GM19324 (cell line): ENCODE measurements around the gene NEB.
"Not testable (repeated sequence)": the region's sequence is repeated elsewhere in the genome, so short reads cannot be mapped to it uniquely, and the experiment has no call there.

ENCODE experiments used
- ATAC-seq: cut with Tn5 transposase; IDR thresholded peaks from one replicate; pipeline ENCODE4 v1.9.1; 2021; ENCODE audit warnings: mild to moderate bottlenecking, moderate library complexity; ENCODE audit not compliant: unreplicated experiment, low FRiP score

The NEB gene

DNA sequence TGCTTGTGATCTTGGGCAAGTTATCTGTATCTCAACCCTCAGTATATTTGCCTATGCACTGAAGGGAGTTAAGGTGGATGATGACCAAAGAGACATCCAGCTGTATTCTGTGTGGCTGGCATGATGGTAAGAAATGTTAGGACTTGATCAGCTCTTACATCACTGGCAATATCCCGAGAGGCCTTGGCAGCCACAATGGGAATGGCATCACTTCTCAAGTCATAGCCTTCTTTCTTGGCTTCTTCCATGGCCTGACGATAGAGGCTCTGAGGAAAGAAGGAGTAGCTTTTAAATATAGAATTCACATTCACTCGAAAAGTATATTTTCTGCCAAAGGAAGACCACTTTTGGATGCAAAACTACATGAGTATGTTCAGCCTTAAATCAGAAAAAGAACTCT lies 113.5 kb downstream of the NEB start:
- no peak for ATAC-seq

DNA sequence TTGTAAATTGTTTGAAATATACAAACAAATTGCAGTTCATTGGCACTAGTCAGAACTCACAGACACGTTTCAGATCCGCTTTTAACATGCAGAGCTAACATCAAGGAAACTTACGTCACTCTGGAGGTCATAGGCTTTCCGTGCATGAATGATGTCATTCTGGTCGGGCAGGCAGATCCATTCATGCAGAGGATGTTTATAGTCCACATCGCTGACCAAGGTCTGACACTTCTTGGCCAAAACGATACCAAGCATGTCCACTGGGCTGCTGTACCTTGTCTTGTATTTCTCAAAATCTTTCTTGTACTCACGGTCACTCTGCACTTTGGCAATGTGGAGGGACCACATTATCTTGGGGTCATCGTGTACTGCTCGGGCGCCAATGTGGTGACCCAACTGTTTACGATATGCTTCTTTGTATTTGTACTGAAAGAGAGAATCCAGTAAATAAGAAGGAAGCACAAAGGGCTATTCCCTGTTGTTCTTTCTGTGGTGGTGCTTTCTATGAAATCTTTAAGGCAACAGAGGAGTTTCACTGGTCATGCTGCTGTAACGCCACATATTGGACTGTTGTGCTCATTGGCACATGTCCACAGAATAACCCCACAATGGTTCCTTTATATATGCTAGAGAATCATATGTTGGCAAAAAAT lies 114.8 kb downstream of the NEB start:
- no peak for ATAC-seq

DNA sequence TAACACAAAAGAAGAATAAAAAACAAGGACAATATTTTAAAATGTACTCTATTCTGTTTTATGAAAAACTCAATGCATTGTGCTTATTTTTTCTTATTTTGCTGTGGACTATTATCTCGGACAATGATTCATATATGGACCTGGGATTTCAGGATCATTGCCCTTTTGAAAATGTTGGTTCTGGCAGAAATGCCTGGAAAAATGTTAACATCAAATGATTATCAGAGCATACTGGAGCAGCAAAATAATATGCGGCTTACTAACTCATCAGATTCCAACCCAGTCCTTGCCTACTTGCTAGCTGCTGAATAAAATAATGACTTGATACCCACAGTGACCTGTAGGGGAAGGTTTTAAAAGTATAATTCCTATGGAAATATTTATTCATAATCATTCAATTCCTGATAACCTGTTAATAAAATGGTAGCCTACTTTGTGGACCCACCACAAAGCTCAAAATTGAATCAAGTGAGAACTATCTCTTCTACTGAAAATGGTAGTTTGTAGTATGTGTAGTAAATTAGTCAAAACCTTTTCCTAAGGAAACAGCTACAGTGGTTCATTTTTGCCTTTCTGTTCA lies 117.4 kb downstream of the NEB start:
- no peak for ATAC-seq

DNA sequence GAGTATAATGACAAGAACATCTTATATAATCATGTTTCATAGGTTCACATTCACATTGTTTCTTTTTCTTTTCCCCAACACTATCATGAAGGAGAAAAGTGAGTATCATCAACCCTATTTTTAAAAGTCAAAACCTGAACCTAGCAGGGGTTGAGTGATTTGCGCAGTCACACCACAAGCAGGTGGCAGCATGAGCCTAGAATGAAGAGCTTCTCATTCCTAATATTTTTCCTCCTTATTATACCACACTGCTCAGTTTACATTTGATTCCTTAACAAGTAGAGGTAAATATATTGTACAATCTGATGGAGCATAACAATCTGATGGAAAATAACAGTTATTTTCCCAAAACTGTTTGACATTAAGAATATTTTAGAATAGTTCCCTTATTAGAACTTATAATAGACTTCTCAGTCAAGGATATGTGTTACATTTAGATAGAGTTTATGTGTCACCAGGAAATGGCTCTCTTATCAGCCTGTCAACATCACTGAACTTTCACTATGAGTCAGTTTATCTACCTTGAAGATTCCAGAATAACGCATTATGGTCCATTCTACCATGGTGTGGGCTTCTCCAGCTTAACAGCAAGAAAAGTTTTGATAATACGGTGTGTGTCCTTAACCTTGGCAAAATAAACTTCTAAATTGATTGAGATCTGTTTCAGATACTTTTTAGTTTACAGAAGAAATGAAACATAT lies 119.5 kb downstream of the NEB start:
- no peak for ATAC-seq

DNA sequence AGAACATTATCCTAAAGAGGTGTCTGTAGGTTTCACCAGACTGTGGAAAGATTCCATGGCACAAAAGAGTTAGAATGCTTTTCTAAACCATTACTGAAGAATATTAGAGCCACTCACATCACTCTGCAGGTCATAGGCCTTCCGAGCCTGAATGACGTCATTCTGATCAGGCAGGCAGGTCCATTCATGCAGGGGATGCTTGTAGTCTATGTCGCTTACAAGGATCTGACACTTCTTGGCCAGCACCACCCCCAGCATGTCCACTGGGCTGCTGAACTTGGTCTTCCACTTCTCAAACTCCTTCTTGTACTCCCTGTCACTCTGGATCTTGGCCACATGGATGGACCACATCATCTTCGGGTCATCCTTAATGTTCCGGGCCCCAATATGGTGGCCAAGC lies 120.1 kb downstream of the NEB start:
- ATAC-seq = no peak

GRCh38 chr2:151611351-151611750 lies 122.9 kb downstream of the NEB start:
- no peak for ATAC-seq

- no peak for ATAC-seq
Observed at GRCh38 chr2:151610310-151610709, 124.0 kb downstream of the NEB start.

DNA sequence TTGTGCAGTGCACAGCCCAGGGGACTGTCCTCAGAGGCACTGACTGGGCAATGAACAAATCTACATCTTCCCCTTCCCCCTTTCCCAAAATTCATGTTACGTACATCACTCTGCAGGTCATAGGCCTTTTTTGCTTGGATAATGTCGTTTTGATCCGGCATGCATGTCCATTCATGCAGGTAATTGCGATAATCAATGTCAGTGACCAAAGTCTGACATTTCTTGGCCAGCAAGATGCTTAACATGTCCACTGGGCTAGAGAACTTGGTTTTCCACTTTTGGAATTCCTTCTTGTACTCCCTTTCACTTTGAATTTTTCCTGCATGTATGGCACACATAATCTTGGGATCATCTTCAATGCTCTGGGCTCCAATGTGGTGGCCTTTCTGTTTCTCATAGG lies 124.6 kb downstream of the NEB start:
- ATAC-seq = no peak

DNA sequence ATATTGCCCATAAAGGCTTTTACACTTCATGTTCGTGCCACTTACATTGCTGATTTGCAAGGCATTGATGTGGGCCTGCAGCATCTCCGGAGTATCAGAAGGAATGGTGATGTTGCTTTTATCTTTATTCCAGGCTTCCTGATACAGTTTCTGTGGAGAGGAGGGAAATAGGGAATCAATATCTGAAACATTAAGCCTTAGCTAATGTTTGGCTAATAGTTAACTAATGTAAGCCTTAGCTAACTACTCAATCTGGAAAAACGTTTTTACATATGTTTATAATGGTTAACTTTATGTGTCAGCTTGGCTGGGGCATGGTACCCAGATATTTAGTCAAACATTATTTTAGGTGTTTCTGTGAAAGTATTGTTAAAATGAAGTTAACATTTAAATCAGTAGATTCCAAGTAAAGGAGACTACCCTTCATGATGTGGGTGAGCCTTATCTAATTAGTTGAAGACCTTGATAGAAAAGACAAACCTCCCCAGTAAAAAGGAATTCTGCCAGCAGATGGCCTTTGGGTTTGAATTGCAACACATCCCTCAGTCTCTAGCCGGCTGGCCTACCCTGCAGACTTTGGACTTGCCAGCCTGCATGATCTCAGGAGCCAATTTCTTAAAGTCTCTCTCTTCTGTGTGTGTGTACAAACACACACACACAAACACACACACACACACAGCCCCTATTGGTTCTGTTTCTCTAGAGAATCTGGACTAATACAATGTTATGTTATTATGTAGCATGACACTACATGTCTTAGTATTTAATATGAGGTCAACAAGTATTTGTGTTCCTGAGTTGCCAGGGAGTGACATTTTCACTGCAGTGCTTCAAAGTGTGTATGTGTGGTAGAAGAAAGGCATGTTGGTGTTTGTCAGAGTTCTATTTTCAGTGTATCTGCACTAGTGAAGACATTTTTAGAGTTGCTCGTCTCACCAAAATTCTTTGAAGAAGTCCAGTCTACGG lies 126.5 kb downstream of the NEB start:
- ATAC-seq = not testable (repeated sequence)

- ATAC-seq = not testable (repeated sequence)
Observed at GRCh38 chr2:151603530-151603929, 130.7 kb downstream of the NEB start.

- not testable (repeated sequence) for ATAC-seq
Observed at GRCh38 chr2:151602402-151602801, 131.9 kb downstream of the NEB start.

DNA sequence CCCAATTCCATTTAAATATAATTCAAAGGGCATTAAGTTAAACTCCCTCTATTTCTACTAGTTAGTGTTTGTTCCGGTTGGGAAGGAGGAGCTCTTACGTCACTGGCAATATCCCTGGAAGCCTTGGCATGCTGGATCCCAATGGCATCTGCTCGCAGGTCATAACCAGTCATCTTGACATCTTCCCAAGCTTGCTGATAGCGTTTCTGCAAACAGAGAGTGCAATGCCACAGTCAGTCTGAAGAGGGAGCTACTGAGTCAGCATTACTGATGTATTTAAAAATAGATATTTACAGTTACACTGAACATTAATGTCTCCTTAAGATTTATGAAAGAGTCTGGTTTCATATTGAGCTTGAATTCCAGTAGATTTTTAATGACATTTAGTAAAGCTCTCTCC lies 132.5 kb downstream of the NEB start:
- not testable (repeated sequence) for ATAC-seq

DNA sequence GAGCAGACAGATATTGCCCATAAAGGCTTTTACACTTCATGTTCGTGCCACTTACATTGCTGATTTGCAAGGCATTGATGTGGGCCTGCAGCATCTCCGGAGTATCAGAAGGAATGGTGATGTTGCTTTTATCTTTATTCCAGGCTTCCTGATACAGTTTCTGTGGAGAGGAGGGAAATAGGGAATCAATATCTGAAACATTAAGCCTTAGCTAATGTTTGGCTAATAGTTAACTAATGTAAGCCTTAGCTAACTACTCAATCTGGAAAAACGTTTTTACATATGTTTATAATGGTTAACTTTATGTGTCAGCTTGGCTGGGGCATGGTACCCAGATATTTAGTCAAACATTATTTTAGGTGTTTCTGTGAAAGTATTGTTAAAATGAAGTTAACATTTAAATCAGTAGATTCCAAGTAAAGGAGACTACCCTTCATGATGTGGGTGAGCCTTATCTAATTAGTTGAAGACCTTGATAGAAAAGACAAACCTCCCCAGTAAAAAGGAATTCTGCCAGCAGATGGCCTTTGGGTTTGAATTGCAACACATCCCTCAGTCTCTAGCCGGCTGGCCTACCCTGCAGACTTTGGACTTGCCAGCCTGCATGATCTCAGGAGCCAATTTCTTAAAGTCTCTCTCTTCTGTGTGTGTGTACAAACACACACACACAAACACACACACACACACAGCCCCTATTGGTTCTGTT lies 137.2 kb downstream of the NEB start:
- ATAC-seq = not testable (repeated sequence)

- not testable (repeated sequence) for ATAC-seq
Observed at GRCh38 chr2:151591908-151592255, 142.4 kb downstream of the NEB start.

GRCh38 chr2:151591250-151591907 lies 142.9 kb downstream of the NEB start:
- not testable (repeated sequence) for ATAC-seq

DNA sequence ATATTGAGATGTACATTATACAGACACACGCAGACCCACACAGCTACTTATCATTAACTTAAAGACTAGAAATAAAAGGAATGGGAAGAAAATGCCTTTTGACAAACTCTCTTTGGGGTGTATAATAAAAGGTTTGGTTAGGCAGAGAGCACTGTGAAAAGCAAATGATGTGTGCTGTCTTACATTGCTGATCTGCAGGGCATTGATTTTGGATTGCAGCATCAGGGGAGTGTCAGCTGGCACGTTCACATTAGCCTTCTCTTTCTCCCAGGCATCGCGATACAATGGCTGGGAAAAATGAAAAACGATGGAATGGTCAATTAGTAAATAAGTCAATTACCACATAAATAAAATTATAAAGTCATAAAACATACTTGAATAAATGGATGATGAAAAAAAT lies 153.0 kb downstream of the NEB start:
- not testable (repeated sequence) for ATAC-seq

- not testable (repeated sequence) for ATAC-seq
Observed at GRCh38 chr2:151580697-151581096, 153.6 kb downstream of the NEB start.

DNA sequence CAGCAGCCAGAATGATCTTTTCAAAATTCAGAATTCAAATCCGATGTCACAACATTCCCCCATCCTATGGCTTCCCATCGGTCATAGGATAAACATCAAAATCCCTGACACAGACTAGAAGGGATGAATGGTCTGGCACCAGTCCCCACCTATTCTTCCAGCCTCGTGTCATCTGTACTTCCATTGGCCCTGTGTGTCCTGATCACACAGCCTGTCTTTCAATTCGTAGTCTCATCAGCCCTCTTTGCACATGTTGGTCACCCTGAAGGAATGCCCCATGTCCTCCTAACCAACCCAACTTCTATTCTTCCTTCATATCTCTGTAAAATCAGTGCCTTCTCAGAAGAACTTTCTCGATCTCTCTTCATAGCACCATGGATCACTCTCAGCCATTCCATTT lies 157.2 kb downstream of the NEB start:
- no peak for ATAC-seq

DNA sequence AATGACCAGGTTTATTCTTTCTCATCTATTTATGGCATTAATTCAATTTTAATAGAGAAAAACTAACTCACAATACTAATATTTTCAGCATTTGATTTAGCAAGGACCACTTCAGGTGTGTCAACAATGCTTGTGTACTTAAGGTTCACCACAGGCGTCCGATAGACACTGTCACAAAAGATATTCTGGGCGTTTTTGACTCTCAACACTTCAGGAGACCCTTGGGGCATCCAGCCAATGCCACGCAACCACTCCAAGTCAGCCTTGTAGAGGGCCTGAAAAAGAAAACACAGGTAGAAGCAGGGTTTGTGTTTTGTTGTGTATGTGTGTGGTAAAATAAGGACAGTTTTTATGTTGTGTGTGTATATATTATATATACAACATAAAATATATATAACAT lies 158.2 kb downstream of the NEB start:
- no peak for ATAC-seq

- ATAC-seq = no peak
Observed at GRCh38 chr2:151575338-151575737, 158.9 kb downstream of the NEB start.
